Measurements from ENCODE around the gene PTBP1.

DNA sequence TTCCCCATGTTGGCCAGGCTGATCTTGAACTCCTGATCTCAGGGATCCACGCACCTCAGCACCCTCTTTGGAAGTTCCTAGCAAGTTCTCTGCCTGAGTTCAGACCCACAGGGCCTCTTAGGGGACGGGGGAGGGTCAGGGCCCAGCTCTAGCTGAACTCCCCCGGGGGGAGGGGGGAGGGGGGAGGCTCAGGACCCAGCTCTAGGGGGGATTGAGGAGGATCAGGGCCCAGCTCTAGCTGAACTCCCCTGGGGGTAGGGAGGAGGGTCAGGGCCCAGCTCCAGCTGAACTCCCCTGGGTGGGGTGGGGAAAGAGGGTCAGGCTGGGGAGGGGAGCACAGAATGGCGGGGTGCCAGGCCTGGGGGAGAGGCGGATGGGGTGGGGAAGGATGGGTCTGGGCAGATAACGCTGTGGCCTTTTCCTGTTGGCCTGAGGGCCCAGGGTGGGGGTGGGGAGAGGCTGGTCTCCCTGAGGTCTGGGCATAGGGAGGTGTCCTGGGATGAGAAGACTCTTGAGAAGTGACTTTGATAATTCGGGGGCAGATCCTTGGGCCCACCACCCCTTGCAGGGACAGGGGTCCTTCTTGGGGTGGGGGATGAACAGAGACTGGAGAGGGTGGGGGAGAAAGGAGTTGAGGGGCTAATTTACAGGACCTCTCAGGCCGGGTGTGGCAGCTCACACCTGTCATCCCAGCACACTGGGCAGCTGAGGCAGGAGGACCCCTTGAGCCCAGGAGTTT is 5.5 kb upstream of the PTBP1 start:
- TF ChIP-seq, protein P1, sequence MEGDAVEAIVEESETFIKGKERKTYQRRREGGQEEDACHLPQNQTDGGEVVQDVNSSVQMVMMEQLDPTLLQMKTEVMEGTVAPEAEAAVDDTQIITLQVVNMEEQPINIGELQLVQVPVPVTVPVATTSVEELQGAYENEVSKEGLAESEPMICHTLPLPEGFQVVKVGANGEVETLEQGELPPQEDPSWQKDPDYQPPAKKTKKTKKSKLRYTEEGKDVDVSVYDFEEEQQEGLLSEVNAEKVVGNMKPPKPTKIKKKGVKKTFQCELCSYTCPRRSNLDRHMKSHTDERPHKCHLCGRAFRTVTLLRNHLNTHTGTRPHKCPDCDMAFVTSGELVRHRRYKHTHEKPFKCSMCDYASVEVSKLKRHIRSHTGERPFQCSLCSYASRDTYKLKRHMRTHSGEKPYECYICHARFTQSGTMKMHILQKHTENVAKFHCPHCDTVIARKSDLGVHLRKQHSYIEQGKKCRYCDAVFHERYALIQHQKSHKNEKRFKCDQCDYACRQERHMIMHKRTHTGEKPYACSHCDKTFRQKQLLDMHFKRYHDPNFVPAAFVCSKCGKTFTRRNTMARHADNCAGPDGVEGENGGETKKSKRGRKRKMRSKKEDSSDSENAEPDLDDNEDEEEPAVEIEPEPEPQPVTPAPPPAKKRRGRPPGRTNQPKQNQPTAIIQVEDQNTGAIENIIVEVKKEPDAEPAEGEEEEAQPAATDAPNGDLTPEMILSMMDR (conservative IDR thresholded peaks at IDR 0.05 in 1 of 2, IDR thresholded peaks at IDR 0.05 in 1 of 2; ENCODE audit: extremely low read depth in 1 of 2, insufficient read depth in 1 of 2, low read depth in 1 of 2, low read length in 2 of 2): no peak
- TF ChIP-seq EZH2 (IDR thresholded peaks at IDR 0.05; ENCODE audit: borderline replicate concordance, low read length): no peak

Measured in mammary epithelial cell (primary cell).